GM23338 (cell line): ENCODE data around the gene NRG3. TPM values are rescaled to one million over a fixed set of nuclear protein-coding genes. Genes with fewer than 3 reads are reported as not detected.

ENCODE experiments used
- ATAC-seq: fragments of 200-7000 bp; cut with Tn5 transposase; 3 replicates; pipeline ENCODE4 v1.9.1; 2020
- DNase-seq: peaks from one replicate; pipeline ENCODE4 v3.0.0-alpha.2; 2015; ENCODE audit warnings: low spot score
- H2AFZ ChIP-seq: fragments of 200-600 bp; sonication (generic); 2 replicates; pipeline ENCODE4 v1.8.0; 2016; ENCODE audit warnings: antibody characterized with exemption, mild to moderate bottlenecking, moderate library complexity
- H3F3A ChIP-seq: fragments of 200-600 bp; sonication (generic); replicated peaks from 2 replicates; pipeline ENCODE4 v1.8.0; 2017; ENCODE audit warnings: antibody characterized with exemption, mixed run types, low read depth
- H3K27ac ChIP-seq: fragments of 200-600 bp; sonication (generic); 2 replicates; pipeline ENCODE4 v1.6.1; 2016; ENCODE audit warnings: low read depth
- H3K27me3 ChIP-seq: fragments of 200-600 bp; sonication (generic); 2 replicates; pipeline ENCODE4 v1.8.0; 2016; ENCODE audit warnings: mild to moderate bottlenecking, mixed run types, moderate library complexity; ENCODE audit not compliant: insufficient read depth
- H3K36me3 ChIP-seq: fragments of 200-600 bp; sonication (generic); 2 replicates; pipeline ENCODE4 v1.8.0; 2016; ENCODE audit warnings: mild to moderate bottlenecking; ENCODE audit not compliant: insufficient read depth
- H3K4me1 ChIP-seq: fragments of 200-600 bp; sonication (generic); 2 replicates; pipeline ENCODE4 v1.8.0; 2016; ENCODE audit warnings: mild to moderate bottlenecking, moderate library complexity; ENCODE audit not compliant: insufficient read depth
- H3K4me2 ChIP-seq: fragments of 200-600 bp; sonication (generic); 2 replicates; pipeline ENCODE4 v1.7.1; 2017; ENCODE audit warnings: mixed run types
- H3K4me3 ChIP-seq: fragments of 200-600 bp; sonication (generic); 2 replicates; pipeline ENCODE4 v1.6.1; 2016; ENCODE audit warnings: mixed run types
- H3K79me2 ChIP-seq: fragments of 200-600 bp; sonication (generic); replicated peaks from 2 replicates; pipeline ENCODE4 v1.8.0; 2017; ENCODE audit warnings: mild to moderate bottlenecking; ENCODE audit not compliant: insufficient read depth
- H3K9me2 ChIP-seq: fragments of 200-600 bp; sonication (generic); 2 replicates; pipeline ENCODE4 v1.8.0; 2017; ENCODE audit not compliant: insufficient read depth
- H4K20me1 ChIP-seq: fragments of 200-600 bp; sonication (generic); replicated peaks from 2 replicates; pipeline ENCODE4 v1.8.0; 2017; ENCODE audit warnings: mild to moderate bottlenecking; ENCODE audit not compliant: insufficient read depth
- H3K27ac Mint-ChIP-seq: 2 replicates; pipeline ENCODE4 v1.8.0; 2020; ENCODE audit warnings: inconsistent platforms, mild to moderate bottlenecking, moderate library complexity, mixed read lengths
- H3K27me3 Mint-ChIP-seq: 3 replicates; pipeline ENCODE4 v1.8.0; 2022; ENCODE audit warnings: low read depth, mild to moderate bottlenecking, moderate library complexity, mixed read lengths, inconsistent platforms; ENCODE audit not compliant: insufficient read depth, poor library complexity
- H3K36me3 Mint-ChIP-seq: 3 replicates; pipeline ENCODE4 v1.8.0; 2021; ENCODE audit warnings: low read depth, mild to moderate bottlenecking, inconsistent platforms, moderate library complexity, mixed read lengths
- H3K4me1 Mint-ChIP-seq: 3 replicates; pipeline ENCODE4 v1.8.0; 2020; ENCODE audit warnings: mild to moderate bottlenecking, inconsistent platforms, mixed read lengths
- H3K4me3 Mint-ChIP-seq: 3 replicates; pipeline ENCODE4 v1.8.0; 2021; ENCODE audit warnings: moderate library complexity, mild to moderate bottlenecking, inconsistent platforms, mixed read lengths
- H3K9me3 Mint-ChIP-seq: 3 replicates; pipeline ENCODE4 v1.8.0; 2020; ENCODE audit warnings: moderate library complexity, mild to moderate bottlenecking, inconsistent platforms, mixed read lengths
- CREB1 ChIP-seq: fragments of 250-450 bp; sonication (Bioruptor Pico); IDR thresholded peaks from 2 replicates; pipeline ENCODE4 v1.5.0; 2020; ENCODE audit warnings: low read depth, mild to moderate bottlenecking, moderate library complexity
- CTCF ChIP-seq, 2 experiments: fragments of 200-600 bp in 1 of 2; sonication (generic) in 1 of 2; conservative IDR thresholded peaks; 2 replicates each; pipeline versions ENCODE4 v1.5.1 to v1.6.1; 2016 to 2017; ENCODE audit warnings: antibody characterized with exemption in 2 of 2, low read depth in 2 of 2, mild to moderate bottlenecking in 2 of 2, moderate library complexity in 1 of 2
- ETS1 ChIP-seq: IDR thresholded peaks from 2 replicates; pipeline ENCODE4 v1.6.1; 2016; ENCODE audit warnings: antibody characterized with exemption
- EZH2 ChIP-seq: fragments of 200-600 bp; sonication (generic); IDR thresholded peaks from one replicate; pipeline ENCODE4 v1.8.0; 2017; ENCODE audit warnings: antibody characterized with exemption, mild to moderate bottlenecking, low read depth; ENCODE audit not compliant: unreplicated experiment
- EZH2phosphoT487 ChIP-seq: fragments of 200-600 bp; sonication (generic); IDR thresholded peaks from one replicate; pipeline ENCODE4 v1.8.1; 2018; ENCODE audit warnings: antibody characterized with exemption; ENCODE audit not compliant: unreplicated experiment
- JUNB ChIP-seq: IDR thresholded peaks from one replicate; pipeline ENCODE4 v1.6.1; 2016; ENCODE audit warnings: antibody characterized with exemption; ENCODE audit not compliant: unreplicated experiment
- NANOG ChIP-seq: IDR thresholded peaks from 2 replicates; pipeline ENCODE4 v1.6.1; 2016; ENCODE audit warnings: antibody characterized with exemption, borderline replicate concordance
- POLR2AphosphoS5 ChIP-seq: IDR thresholded peaks from 2 replicates; pipeline ENCODE4 v1.6.1; 2016; ENCODE audit warnings: antibody characterized with exemption, low read depth
- REST ChIP-seq: IDR thresholded peaks from one replicate; pipeline ENCODE4 v1.6.1; 2018; ENCODE audit warnings: antibody characterized with exemption; ENCODE audit not compliant: unreplicated experiment
- STAT1 ChIP-seq: IDR thresholded peaks from one replicate; pipeline ENCODE4 v1.6.1; 2016; ENCODE audit warnings: antibody characterized with exemption; ENCODE audit not compliant: unreplicated experiment
- ZNF114 ChIP-seq: fragments of 250-450 bp; sonication (Bioruptor Pico); IDR thresholded peaks from 2 replicates; pipeline ENCODE4 v1.5.0; 2020; ENCODE audit warnings: mild to moderate bottlenecking, moderate library complexity
- ZNF331 ChIP-seq: fragments of 250-450 bp; sonication (Bioruptor Pico); IDR thresholded peaks from 2 replicates; pipeline ENCODE4 v1.5.0; 2020; ENCODE audit warnings: low read depth, mild to moderate bottlenecking, moderate library complexity
- ZNF462 ChIP-seq: fragments of 250-450 bp; sonication (Bioruptor Pico); IDR thresholded peaks from 2 replicates; pipeline ENCODE4 v1.5.0; 2020; ENCODE audit warnings: mild to moderate bottlenecking, moderate library complexity
- polyA plus RNA-seq: library from polyadenylated mRNA; unstranded; fragments of >200 nt; fragmentation: Nextera tagmentation; extraction: Ambion mirVana; gene quantifications from 2 replicates; pipeline ENCODE4 v1.2.1, GENCODE V29; 2016
- total RNA-seq: library from RNA; depleted of rRNA; stranded (reverse); fragments of >200 nt; shearing (Covaris generic); gene quantifications from 2 replicates; pipeline ENCODE4 v1.2.3, GENCODE V29; 2014

Gene NRG3
- total and polyA plus RNA-seq, 2 experiments from 2014 or later: 1.9 to 3.9 TPM

- H3K27me3 ChIP-seq: no peaks in the 10 kb centered on the region
- no peak overlapping the region for H2AFZ ChIP-seq
- ATAC-seq: no peak
- Mint-ChIP-seq H3K4me1 (peaks cover 2% of the 10 kb centered on the region; the same call in 1 of the 3 replicates), H3K27me3 (no peaks in the 10 kb centered on the region), H3K36me3 (peaks cover 3% of the 10 kb centered on the region; the same call in 2 of the 3 replicates), H3K27ac (no peak overlapping the region), H3K9me3 (no peaks in the 10 kb centered on the region; the same call in 2 of the 3 replicates), H3K4me3 (no peak overlapping the region)
- H4K20me1 ChIP-seq: no peaks in the 10 kb centered on the region
- no peaks in the 10 kb centered on the region for H3K36me3 ChIP-seq
- H3F3A ChIP-seq: no peaks in the 10 kb centered on the region
- TF ChIP-seq NANOG (no peak), JUNB (no peak), CTCF (conservative IDR thresholded peaks at IDR 0.05; ENCODE audit: low read depth in 2 of 2) (no peak), ZNF462 (CRISPR knock-in tag) (no peak), STAT1 (no peak), EZH2phosphoT487 (no peak), ZNF331 (CRISPR knock-in tag) (no peak), REST (no peak), ETS1 (no peak), POLR2AphosphoS5 (no peak), CREB1 (CRISPR knock-in tag) (no peak), ZNF114 (no peak), EZH2 (no peak)
- H3K79me2 ChIP-seq: no peaks in the 10 kb centered on the region
- no peaks in the 10 kb centered on the region for H3K9me2 ChIP-seq
- DNase-seq: no peak
- no peak overlapping the region for H3K27ac ChIP-seq
- H3K4me2 ChIP-seq: no peak overlapping the region
- H3K4me3 ChIP-seq: no peak overlapping the region
- no peaks in the 10 kb centered on the region for H3K4me1 ChIP-seq
Measured at GRCh38 chr10:82353381-82353780, 478.4 kb downstream of the NRG3 start.
